DMS 273 (cell line): ENCODE results near the gene GREB1L.

Source experiments
- DNase-seq: peaks from one replicate; lab custom pipeline; 2025; ENCODE audit not compliant: unreplicated experiment; lab: John Stamatoyannopoulos, UW

Gene GREB1L

GRCh38 chr18:21444465-21445212 lies 202.6 kb downstream of the GREB1L start:
- DNase-seq = peak; percentile 67

GRCh38 chr18:21448299-21448698 lies 206.3 kb downstream of the GREB1L start:
- no peak for DNase-seq

- no peak for DNase-seq
Observed at GRCh38 chr18:21449367-21450290, 207.6 kb downstream of the GREB1L start.

- DNase-seq = no peak
Observed at GRCh38 chr18:21450503-21450902, 208.5 kb downstream of the GREB1L start.

GRCh38 chr18:21450913-21451312 lies 208.9 kb downstream of the GREB1L start:
- DNase-seq = no peak

GRCh38 chr18:21451851-21452250 lies 209.8 kb downstream of the GREB1L start:
- DNase-seq = no peak

GRCh38 chr18:21452276-21452780 lies 210.3 kb downstream of the GREB1L start:
- no peak for DNase-seq

GRCh38 chr18:21452796-21453510 lies 210.9 kb downstream of the GREB1L start:
- DNase-seq = peak; percentile 5

- no peak for DNase-seq
Observed at GRCh38 chr18:21453511-21453901, 211.5 kb downstream of the GREB1L start.

GRCh38 chr18:21454725-21455124 lies 212.7 kb downstream of the GREB1L start:
- DNase-seq = no peak

GRCh38 chr18:21456428-21457178 lies 214.6 kb downstream of the GREB1L start:
- DNase-seq = no peak

- no peak for DNase-seq
Observed at GRCh38 chr18:21457179-21457535, 215.1 kb downstream of the GREB1L start.

- DNase-seq = no peak
Observed at GRCh38 chr18:21458310-21458709, 216.3 kb downstream of the GREB1L start.

GRCh38 chr18:21458788-21459187 lies 216.8 kb downstream of the GREB1L start:
- no peak for DNase-seq

GRCh38 chr18:21459706-21460286 lies 217.8 kb downstream of the GREB1L start:
- DNase-seq = no peak

- no peak for DNase-seq
Observed at GRCh38 chr18:21461460-21461859, 219.4 kb downstream of the GREB1L start.

- no peak for DNase-seq
Observed at GRCh38 chr18:21463718-21464117, 221.7 kb downstream of the GREB1L start.

- DNase-seq = no peak
Observed at GRCh38 chr18:21468514-21469164, 226.6 kb downstream of the GREB1L start.

- no peak for DNase-seq
Observed at GRCh38 chr18:21472741-21473140, 230.7 kb downstream of the GREB1L start.

GRCh38 chr18:21474621-21475020 lies 232.6 kb downstream of the GREB1L start:
- no peak for DNase-seq
